ENCODE measurements around the gene GOT1. TPM values are rescaled to one million over a fixed set of nuclear protein-coding genes. Genes with fewer than 3 reads are reported as not detected.
A peak's percentile ranks its signal among the peaks of the same experiment; 100 is the strongest.

GOT1 gene
- total RNA-seq, 2 donors from 2014 or later = 30.6 to 73.0 TPM

DNA sequence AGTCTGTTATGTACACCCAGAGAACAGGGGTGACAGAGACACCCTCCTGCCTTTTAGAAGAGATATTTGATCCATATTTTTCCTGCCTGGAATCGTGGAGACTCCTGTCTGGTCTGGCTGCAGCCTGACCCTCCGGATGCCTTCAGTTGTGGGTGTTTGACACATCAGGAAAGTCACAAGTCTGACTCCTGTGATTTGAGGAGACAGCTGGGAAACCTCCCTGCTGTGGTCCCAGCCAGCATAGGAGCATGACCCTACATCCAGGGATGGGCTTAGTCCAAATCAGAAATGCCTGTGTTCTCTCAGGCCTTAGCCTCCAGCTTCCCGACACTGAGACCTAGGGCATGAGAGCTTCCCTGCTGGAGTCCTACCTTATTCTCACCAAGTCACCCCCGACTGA is 43.4 kb downstream of the GOT1 start:
- no peaks in the 10 kb centered on the region for H3K9me3 Mint-ChIP-seq
- DNase-seq (ENCODE audit: low spot score in 2 of 2) = no peak
- ATAC-seq = no peak
- no peaks in the 10 kb centered on the region for H3K36me3 Mint-ChIP-seq
- H3K27ac Mint-ChIP-seq = no peak overlapping the region

DNA sequence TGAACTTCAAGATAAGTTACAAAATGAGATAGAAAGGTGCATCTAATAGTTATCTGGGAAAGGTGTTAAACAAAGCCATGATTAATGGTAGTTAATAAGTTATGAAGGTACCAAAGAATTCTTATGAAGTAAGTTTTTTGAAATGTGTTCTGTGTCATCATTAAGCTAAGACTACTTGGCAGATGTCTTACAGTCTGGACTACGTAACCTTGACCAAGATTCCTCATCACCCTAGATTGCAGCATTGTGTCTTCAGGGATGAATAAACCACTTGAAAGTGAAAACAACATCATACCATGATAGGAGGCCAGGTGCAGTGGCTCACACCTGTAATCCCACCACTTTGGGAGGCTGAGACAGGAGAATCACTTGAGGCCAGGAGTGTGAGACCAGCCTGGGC is 48.2 kb downstream of the GOT1 start:
- H3K9me3 Mint-ChIP-seq = no peaks in the 10 kb centered on the region
- no peak for DNase-seq (ENCODE audit: low spot score in 2 of 2)
- ATAC-seq = no peak
- H3K27ac Mint-ChIP-seq = no peak overlapping the region
- H3K36me3 Mint-ChIP-seq = no peaks in the 10 kb centered on the region

DNA sequence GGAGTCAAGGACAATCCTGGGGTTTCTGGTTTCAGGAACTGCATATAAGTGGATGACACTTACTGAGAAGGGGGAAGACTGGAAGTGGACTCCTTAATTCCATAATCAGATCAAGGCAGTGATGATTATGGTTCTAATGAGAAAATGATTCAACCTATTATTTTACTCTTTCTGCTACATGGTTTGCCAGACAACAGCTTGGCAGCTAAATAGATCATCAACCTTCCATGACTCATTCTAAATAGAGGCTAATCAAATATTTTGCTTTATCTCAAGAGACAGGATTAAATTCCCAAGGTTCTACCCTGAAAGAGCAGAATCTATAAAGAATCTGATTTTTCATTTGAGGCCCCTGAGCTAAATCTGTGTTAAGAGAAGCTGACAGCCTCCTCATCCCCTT is 55.0 kb downstream of the GOT1 start:
- DNase-seq (ENCODE audit: low spot score in 2 of 2) = no peak
- no peak overlapping the region for H3K27ac Mint-ChIP-seq
- H3K36me3 Mint-ChIP-seq = no peaks in the 10 kb centered on the region
- H3K9me3 Mint-ChIP-seq = no peaks in the 10 kb centered on the region
- no peak for ATAC-seq

- DNase-seq (ENCODE audit: low spot score in 2 of 2) (no peak), ATAC-seq (no peak)
- H3K27ac Mint-ChIP-seq = no peak overlapping the region
- no peaks in the 10 kb centered on the region for H3K9me3 Mint-ChIP-seq
- H3K36me3 Mint-ChIP-seq = no peaks in the 10 kb centered on the region
Measured at GRCh38 chr10:99374972-99375371, 55.5 kb downstream of the GOT1 start.

GRCh38 chr10:99374526-99374925 is 55.9 kb downstream of the GOT1 start:
- H3K36me3 Mint-ChIP-seq = peaks cover 0 to 3% of the 10 kb centered on the region in 2 donors
- H3K9me3 Mint-ChIP-seq = no peaks in the 10 kb centered on the region
- ATAC-seq = no peak
- DNase-seq (ENCODE audit: low spot score in 2 of 2) = no peak
- H3K27ac Mint-ChIP-seq = no peak overlapping the region

GRCh38 chr10:99372546-99373271 is 57.7 kb downstream of the GOT1 start:
- no peak overlapping the region for H3K27ac Mint-ChIP-seq

GRCh38 chr10:99370993-99371392 is 59.4 kb downstream of the GOT1 start:
- H3K27ac Mint-ChIP-seq = no peak overlapping the region
- DNase-seq (ENCODE audit: low spot score in 2 of 2) (peak in 1 of 2 donors; percentile 13), ATAC-seq (peak; percentile 69 to 74)
- peaks cover 0 to 4% of the 10 kb centered on the region in 2 donors for H3K36me3 Mint-ChIP-seq
- no peaks in the 10 kb centered on the region for H3K9me3 Mint-ChIP-seq

More at GRCh38 chr10:99372546-99373271, 57.7 kb downstream of the GOT1 start:
- Mint-ChIP-seq H3K9me3 (no peaks in the 10 kb centered on the region), H3K36me3 (peaks cover 0 to 4% of the 10 kb centered on the region in 2 donors)
- ATAC-seq (no peak), DNase-seq (ENCODE audit: low spot score in 2 of 2) (no peak)

DNA sequence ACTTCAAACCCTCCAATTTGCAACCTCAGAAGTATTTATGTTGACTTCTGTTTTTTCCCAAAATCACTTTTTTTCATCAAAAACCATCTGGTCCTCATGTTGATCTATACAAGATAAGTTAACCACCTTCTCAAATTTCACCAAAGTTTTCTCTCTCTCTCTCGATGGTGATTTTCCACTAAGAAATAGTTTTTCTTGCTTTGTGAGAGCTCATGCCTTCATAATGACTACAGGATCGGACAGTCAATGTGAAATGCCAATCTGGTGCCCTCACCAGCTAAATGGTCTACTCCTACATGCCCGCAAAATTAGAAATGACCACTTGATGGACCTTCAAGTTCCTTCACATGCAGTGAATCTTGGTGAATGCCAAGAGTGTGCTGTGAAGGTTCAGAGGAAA is 60.9 kb downstream of the GOT1 start:
- no peak for ATAC-seq
- H3K9me3 Mint-ChIP-seq = no peaks in the 10 kb centered on the region
- peaks cover 0 to 4% of the 10 kb centered on the region in 2 donors for H3K36me3 Mint-ChIP-seq
- no peak overlapping the region for H3K27ac Mint-ChIP-seq
- DNase-seq (ENCODE audit: low spot score in 2 of 2) = no peak

- H3K9me3 Mint-ChIP-seq = no peaks in the 10 kb centered on the region
- H3K36me3 Mint-ChIP-seq = peaks cover 0 to 4% of the 10 kb centered on the region in 2 donors
- H3K27ac Mint-ChIP-seq = no peak overlapping the region
- no peak for DNase-seq (ENCODE audit: low spot score in 2 of 2)
- ATAC-seq = no peak
Measured at GRCh38 chr10:99369126-99369525, 61.3 kb downstream of the GOT1 start.

DNA sequence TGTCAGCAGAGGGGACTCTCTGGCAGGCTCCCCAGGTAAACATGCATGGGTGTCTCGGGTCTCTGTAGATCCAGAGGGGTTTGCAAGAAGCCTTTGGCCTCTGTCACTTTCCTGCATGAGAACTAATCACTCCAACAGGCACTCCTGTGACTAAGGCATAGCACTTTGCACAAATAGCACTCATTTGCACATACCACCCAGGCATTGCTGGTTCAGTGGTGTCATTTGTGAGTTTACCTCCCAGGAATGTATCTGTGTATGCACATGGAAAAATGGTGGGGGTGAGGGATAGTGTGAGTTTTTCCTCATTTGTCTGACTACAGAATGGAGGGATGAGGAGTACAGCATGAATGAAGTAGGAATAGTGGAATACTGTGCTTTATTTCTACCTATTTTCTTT is 61.8 kb downstream of the GOT1 start:
- ATAC-seq (no peak), DNase-seq (ENCODE audit: low spot score in 2 of 2) (no peak)
- H3K27ac Mint-ChIP-seq = no peak overlapping the region
- peaks cover 0 to 4% of the 10 kb centered on the region in 2 donors for H3K36me3 Mint-ChIP-seq
- no peaks in the 10 kb centered on the region for H3K9me3 Mint-ChIP-seq

GRCh38 chr10:99366666-99367065 is 63.8 kb downstream of the GOT1 start:
- no peak for ATAC-seq
- H3K9me3 Mint-ChIP-seq = no peaks in the 10 kb centered on the region
- H3K27ac Mint-ChIP-seq = no peak overlapping the region
- H3K36me3 Mint-ChIP-seq = peaks cover 0 to 4% of the 10 kb centered on the region in 2 donors
- DNase-seq (ENCODE audit: low spot score in 2 of 2) = no peak

GRCh38 chr10:99365736-99366135 is 64.7 kb downstream of the GOT1 start:
- Mint-ChIP-seq H3K9me3 (no peaks in the 10 kb centered on the region), H3K27ac (no peak overlapping the region), H3K36me3 (peaks cover 0 to 4% of the 10 kb centered on the region in 2 donors)
- DNase-seq (ENCODE audit: low spot score in 2 of 2) (no peak), ATAC-seq (no peak)

- Mint-ChIP-seq H3K9me3 (no peaks in the 10 kb centered on the region), H3K36me3 (peaks cover 0 to 4% of the 10 kb centered on the region in 2 donors)
- ATAC-seq = no peak
Measured at GRCh38 chr10:99365311-99365710, 65.1 kb downstream of the GOT1 start.

GRCh38 chr10:99364125-99364524 is 66.3 kb downstream of the GOT1 start:
- Mint-ChIP-seq H3K27ac (no peak overlapping the region), H3K36me3 (no peaks in the 10 kb centered on the region), H3K9me3 (no peaks in the 10 kb centered on the region)
- no peak for DNase-seq (ENCODE audit: low spot score in 2 of 2)
- no peak for ATAC-seq

More at GRCh38 chr10:99365311-99365710, 65.1 kb downstream of the GOT1 start:
- DNase-seq (ENCODE audit: low spot score in 2 of 2) = no peak
- H3K27ac Mint-ChIP-seq = no peak overlapping the region

DNA sequence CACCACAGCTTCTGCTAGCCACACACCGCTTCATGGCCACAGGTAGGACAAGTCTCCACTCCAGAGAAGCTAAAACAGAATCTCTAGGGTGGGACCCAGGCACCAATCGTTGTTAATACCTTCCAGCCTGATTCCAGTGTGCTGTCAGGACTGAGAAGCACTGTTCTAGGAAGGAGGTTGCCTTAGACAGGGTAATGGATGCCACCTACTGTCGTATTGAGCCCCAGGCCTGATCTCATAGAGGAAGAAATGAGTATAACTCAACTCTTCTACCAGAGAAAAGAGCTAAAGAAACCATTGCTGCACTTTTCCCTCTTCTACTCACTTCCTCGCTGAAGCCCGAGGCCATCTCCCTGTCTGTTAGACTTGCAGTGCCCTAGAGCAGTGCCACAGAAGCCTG is 69.5 kb downstream of the GOT1 start:
- no peaks in the 10 kb centered on the region for H3K36me3 Mint-ChIP-seq
- DNase-seq (ENCODE audit: low spot score in 2 of 2) (no peak), ATAC-seq (no peak)

GRCh38 chr10:99358101-99358500 is 72.3 kb downstream of the GOT1 start:
- Mint-ChIP-seq H3K27ac (no peak overlapping the region), H3K9me3 (no peaks in the 10 kb centered on the region), H3K36me3 (no peaks in the 10 kb centered on the region)
- ATAC-seq (no peak), DNase-seq (ENCODE audit: low spot score in 2 of 2) (no peak)

More for the DNA sequence above, 69.5 kb downstream of the GOT1 start:
- H3K9me3 Mint-ChIP-seq = no peaks in the 10 kb centered on the region
- no peak overlapping the region for H3K27ac Mint-ChIP-seq

DNA sequence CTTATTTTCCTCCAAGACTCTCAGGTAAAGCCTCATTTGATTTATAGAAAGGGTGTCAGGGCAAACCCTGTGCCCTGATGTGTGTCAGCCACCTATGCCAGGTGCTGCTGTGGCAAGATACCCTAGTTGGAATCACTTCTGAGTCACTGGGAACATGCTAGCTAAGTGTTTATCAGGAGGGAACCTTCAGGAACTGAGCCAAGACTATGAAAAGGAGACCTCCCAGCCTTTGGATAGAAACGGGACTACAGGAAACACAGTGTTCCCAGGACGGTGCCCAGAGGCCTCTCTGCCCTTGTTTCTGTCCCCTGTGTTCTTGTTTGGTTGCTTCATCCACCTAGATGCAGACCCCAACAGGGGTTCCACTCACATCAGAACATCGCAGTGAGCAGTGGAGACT is 72.7 kb downstream of the GOT1 start:
- no peak for ATAC-seq
- Mint-ChIP-seq H3K9me3 (no peaks in the 10 kb centered on the region), H3K27ac (no peak overlapping the region), H3K36me3 (no peaks in the 10 kb centered on the region)
- no peak for DNase-seq (ENCODE audit: low spot score in 2 of 2)

GRCh38 chr10:99353182-99353581 is 77.2 kb downstream of the GOT1 start:
- Mint-ChIP-seq H3K27ac (no peak overlapping the region), H3K9me3 (no peaks in the 10 kb centered on the region), H3K36me3 (no peaks in the 10 kb centered on the region)
- no peak for DNase-seq (ENCODE audit: low spot score in 2 of 2)
- ATAC-seq = no peak

Measured in activated naive CD4-positive, alpha-beta T cell treated with anti-CD3 and anti-CD28 coated beads, Interleukin-2, amount 50 U/mL, for 72 hours (primary cell).